Ovary (tissue), 9 donors: ENCODE measurements around the gene SEMA3G. TPM values are rescaled to one million over a fixed set of nuclear protein-coding genes. Genes with fewer than 3 reads are reported as not detected.

Source experiments
- DNase-seq, 5 donors: peaks; one replicate each; pipeline ENCODE4 v3.0.0-alpha.2; 2019 to 2020
- H3K27ac ChIP-seq, 2 donors: fragments of 200-600 bp; one replicate each; pipeline versions ENCODE4 v1.5.1 to v1.8.0; 2019 to 2022
- H3K27me3 ChIP-seq: fragments of 200-600 bp; one replicate; pipeline ENCODE4 v1.8.0; 2022
- H3K36me3 ChIP-seq: fragments of 200-600 bp; sonication (generic); one replicate; pipeline ENCODE4 v1.5.1; 2019
- H3K4me1 ChIP-seq: one replicate; pipeline ENCODE4 v1.8.1; 2013; ENCODE audit warnings: mild to moderate bottlenecking, moderate library complexity; ENCODE audit not compliant: insufficient read depth
- H3K4me3 ChIP-seq: fragments of 200-600 bp; sonication (generic); one replicate; pipeline ENCODE4 v1.5.1; 2017
- H3K9me3 ChIP-seq, 2 donors: fragments of 200-600 bp in 1 of 2; sonication (generic) in 1 of 2; one replicate each; pipeline versions ENCODE4 v1.5.1 to v1.8.1; 2013 to 2019; ENCODE audit warnings: mild to moderate bottlenecking in 1 of 2, moderate library complexity in 1 of 2
- CTCF ChIP-seq, 3 donors: fragments of 450-650 bp in 2 of 3; fragments of 200-600 bp in 1 of 3; IDR thresholded peaks; one replicate each; pipeline versions ENCODE4 v1.5.1 to v1.8.0; 2016 to 2022; ENCODE audit warnings: antibody characterized with exemption in 3 of 3, mild to moderate bottlenecking in 1 of 3
- EP300 ChIP-seq: sonication (generic); formaldehyde crosslinking; IDR thresholded peaks from one replicate; pipeline ENCODE4 v1.6.1; 2017; ENCODE audit warnings: antibody characterized with exemption
- POLR2A ChIP-seq: fragments of 450-650 bp; IDR thresholded peaks from one replicate; pipeline ENCODE4 v1.6.1; 2017; ENCODE audit warnings: antibody characterized with exemption, mild to moderate bottlenecking, moderate library complexity
- WGBS, 3 donors: extraction: QIAGEN DNeasy Blood & Tissue Kit in 1 of 3; methylation state at CpG; one replicate each; pipeline versions ENCODE4 v1.1.5 to v1.1.7; 2013 to 2017; 5-methylcytosine and 5-hydroxymethylcytosine counted together
- intact Hi-C, 4 donors: fragments of 100-400 bp; cut with DNase I; formaldehyde crosslinking; loops; one replicate each; pipeline versions ENCODE4 v1.11.0 to v1.15.1; 2022 to 2023
- polyA plus RNA-seq, 2 donors: library from polyadenylated mRNA; stranded (reverse); fragments of 200-250 nt in 1 of 2; fragments of 350-450 nt in 1 of 2; fragmentation: Illumina TruSeq in 1 of 2; extraction: RNeasy Lipid Tissue Mini Kit (QIAGEN cat#74804) in 1 of 2; gene quantifications; one replicate each; pipeline ENCODE4 v1.2.3, GENCODE V29; 2013 to 2014
- total RNA-seq, 7 donors: library from RNA; depleted of rRNA in 2 of 7; stranded (reverse); fragments of >200 nt in 2 of 7; fragmentation: NEBNext Ultra II Directional in 3 of 7; extraction: Animal tissue kit (Norgen Biotek cat#: 25700) in 3 of 7; gene quantifications; one replicate each; pipeline versions ENCODE4 v1.1.0 to v1.2.4, GENCODE V29; 2016 to 2023
- donor health status: DM: no; HTN: no; CAD: no; lungs with moderate emphysema.
- donor health status: DM: no; HTN: no; CAD: no.
- donor health status: Bipolar disorder and iron deficiency.
- donor health status: DM: yes; HTN: yes; CAD: no.
- donor health status: DM: no; HTN: no; CAD: no.
- donor health status: DM: yes; HTN: yes; CAD: no.

Gene SEMA3G
- total and polyA plus RNA-seq, 9 donors: 1.5 to 12.3 (median 4.6) TPM

- 92 to 95% (median 95%) methylated on average over 30 to 32 of the region's 32 CpGs for WGBS, 3 donors
- TF ChIP-seq POLR2A (no peak), CTCF (IDR thresholded peaks at IDR 0.05) (no peak), EP300 (no peak)
- H3K27ac ChIP-seq: no peak overlapping the region
- no peaks in the 10 kb centered on the region for H3K9me3 ChIP-seq
- H3K4me1 ChIP-seq: peaks cover 10% of the 10 kb centered on the region
- intact Hi-C loops: loop anchor here in 1 of 4 donors (10.0 kb wide), 1 partner anchor 499 kb away; no protein-coding TSS in a partner anchor
- no peak overlapping the region for H3K4me3 ChIP-seq
- no peaks in the 10 kb centered on the region for H3K36me3 ChIP-seq
- DNase-seq: peak in 2 of 5 donors; percentile 16 to 19
- no peaks in the 10 kb centered on the region for H3K27me3 ChIP-seq
These were observed 9.4 kb downstream of the SEMA3G start for GRCh38 chr3:52435246-52436101.

- no peaks in the 10 kb centered on the region for H3K9me3 ChIP-seq
- no peak overlapping the region for H3K4me3 ChIP-seq
- peak in 2 of 5 donors; percentile 3 to 21 for DNase-seq
- WGBS, 3 donors: 93 to 95% (median 94%) methylated on average over 9 of the region's 9 CpGs
- no peaks in the 10 kb centered on the region for H3K36me3 ChIP-seq
- H3K27me3 ChIP-seq: no peaks in the 10 kb centered on the region
- no peak for TF ChIP-seq CTCF (IDR thresholded peaks at IDR 0.05)
- no peak for TF ChIP-seq POLR2A
- TF ChIP-seq EP300: no peak
- intact Hi-C loops: loop anchor here in 1 of 4 donors (10.0 kb wide), 1 partner anchor 500 kb away; no protein-coding TSS in a partner anchor
- peak overlapping the region in 1 of 2 donors; percentile 35 for H3K27ac ChIP-seq
- H3K4me1 ChIP-seq: peaks cover 10% of the 10 kb centered on the region
These were observed 10.3 kb downstream of the SEMA3G start for GRCh38 chr3:52434491-52435115.

- intact Hi-C loops: loop anchor here in 1 of 4 donors (10.0 kb wide), 1 partner anchor 501 kb away; no protein-coding TSS in a partner anchor
- WGBS, 3 donors: 61 to 67% (median 66%) methylated on average over 6 of the region's 6 CpGs
- DNase-seq: peak in 1 of 5 donors; percentile 10
- peak overlapping the region in 1 of 2 donors; percentile 35 for H3K27ac ChIP-seq
- TF ChIP-seq POLR2A: no peak
- no peak for TF ChIP-seq CTCF (IDR thresholded peaks at IDR 0.05)
- no peak for TF ChIP-seq EP300
- H3K36me3 ChIP-seq: no peaks in the 10 kb centered on the region
- peaks cover 10% of the 10 kb centered on the region for H3K4me1 ChIP-seq
- no peaks in the 10 kb centered on the region for H3K9me3 ChIP-seq
- H3K27me3 ChIP-seq: no peaks in the 10 kb centered on the region
- no peak overlapping the region for H3K4me3 ChIP-seq
These were observed 10.9 kb downstream of the SEMA3G start for GRCh38 chr3:52433996-52434479.

- Histone ChIP-seq H3K27ac (peak overlapping the region in 1 of 2 donors; percentile 35), H3K4me3 (no peak overlapping the region), H3K36me3 (no peaks in the 10 kb centered on the region), H3K9me3 (no peaks in the 10 kb centered on the region), H3K4me1 (peaks cover 10% of the 10 kb centered on the region), H3K27me3 (no peaks in the 10 kb centered on the region)
- WGBS, 3 donors: 24 to 38% (median 34%) methylated on average over 10 of the region's 10 CpGs
- no peak for TF ChIP-seq CTCF (IDR thresholded peaks at IDR 0.05)
- TF ChIP-seq POLR2A: no peak
- TF ChIP-seq EP300: no peak
- peak in 3 of 5 donors; percentile 21 to 49 (median 30) for DNase-seq
- intact Hi-C loops: loop anchor here in 1 of 4 donors (10.0 kb wide), 1 partner anchor 501 kb away; no protein-coding TSS in a partner anchor
These were observed 11.4 kb downstream of the SEMA3G start for GRCh38 chr3:52433328-52433995.
